ENCODE results near the gene RNASEL.
A peak's percentile ranks its signal among the peaks of the same experiment; 100 is the strongest.

RNASEL gene

DNA sequence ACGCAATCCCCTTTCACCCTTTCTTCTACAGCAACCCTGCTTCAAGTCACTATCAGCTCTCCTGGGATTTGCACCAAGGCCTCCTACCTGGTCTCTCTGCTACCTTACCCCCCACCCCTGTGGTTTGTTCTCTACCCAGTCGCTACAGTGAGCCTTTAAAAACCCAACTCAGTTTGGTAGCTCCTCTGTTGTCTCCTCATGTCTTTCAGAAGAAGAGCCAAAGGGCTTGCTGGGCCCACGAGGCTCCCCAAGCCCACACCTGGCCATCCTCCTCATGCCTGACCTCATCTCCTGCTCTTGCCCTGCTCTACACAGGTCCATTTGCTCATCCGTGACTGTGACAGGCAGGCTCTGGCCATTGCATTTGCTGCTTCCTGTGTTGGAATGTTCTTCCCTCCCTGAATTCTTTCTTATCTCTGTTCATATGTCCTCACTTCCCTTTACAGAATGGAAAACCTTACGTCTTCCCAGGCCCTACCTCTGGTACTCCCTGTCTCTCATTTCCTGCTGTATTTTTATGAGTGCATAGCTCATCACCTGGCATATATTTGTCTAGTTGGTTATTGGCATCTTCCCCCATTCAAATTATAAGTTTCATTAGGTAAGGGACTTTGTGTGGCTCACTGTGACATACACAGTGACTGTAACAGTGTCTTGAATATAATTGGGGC, 11.8 kb upstream of the RNASEL start:
- TF ChIP-seq POLR2A (IDR thresholded peaks at IDR 0.05; ENCODE audit: low read depth, low read length): no peak
- DNase-seq (ENCODE audit: insufficient read length, low spot score) (no peak), FAIRE-seq (no peak)

DNA sequence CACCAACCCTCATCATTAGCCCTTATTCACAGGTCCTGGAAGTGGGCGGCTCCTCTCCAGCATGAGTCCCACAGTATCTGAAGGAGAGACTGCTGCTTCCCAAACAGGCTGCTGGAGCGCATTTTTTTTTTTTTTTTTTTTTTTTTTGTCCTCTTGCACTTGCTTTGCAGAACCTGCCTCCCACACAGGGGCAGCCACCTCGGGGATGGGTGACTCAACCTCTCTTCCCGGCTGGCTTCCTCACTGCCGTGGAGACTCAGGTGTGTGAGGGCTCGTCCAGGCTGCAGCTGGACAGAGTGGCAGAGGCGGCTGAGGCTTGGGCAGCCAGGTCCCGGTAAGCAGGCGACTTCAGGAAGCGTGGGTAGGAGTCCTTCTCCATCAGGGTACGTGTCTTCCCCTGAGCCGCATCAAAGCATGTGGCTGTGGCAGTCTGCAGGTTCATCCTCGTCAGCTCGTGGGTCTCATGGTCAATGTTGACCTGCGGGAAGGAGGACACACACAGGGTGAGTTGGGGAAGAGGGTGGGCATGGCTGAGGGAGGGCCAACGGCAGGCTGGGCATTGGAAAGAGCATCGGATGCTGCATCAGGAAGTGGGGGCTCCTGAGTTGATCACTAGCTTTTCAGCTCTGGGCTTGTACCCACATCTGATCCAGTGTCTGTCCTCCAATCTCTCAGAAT, 11.1 kb upstream of the RNASEL start:
- no peak for TF ChIP-seq POLR2A (IDR thresholded peaks at IDR 0.05; ENCODE audit: low read depth, low read length)
- FAIRE-seq: no peak
- DNase-seq (ENCODE audit: insufficient read length, low spot score): no peak

DNA sequence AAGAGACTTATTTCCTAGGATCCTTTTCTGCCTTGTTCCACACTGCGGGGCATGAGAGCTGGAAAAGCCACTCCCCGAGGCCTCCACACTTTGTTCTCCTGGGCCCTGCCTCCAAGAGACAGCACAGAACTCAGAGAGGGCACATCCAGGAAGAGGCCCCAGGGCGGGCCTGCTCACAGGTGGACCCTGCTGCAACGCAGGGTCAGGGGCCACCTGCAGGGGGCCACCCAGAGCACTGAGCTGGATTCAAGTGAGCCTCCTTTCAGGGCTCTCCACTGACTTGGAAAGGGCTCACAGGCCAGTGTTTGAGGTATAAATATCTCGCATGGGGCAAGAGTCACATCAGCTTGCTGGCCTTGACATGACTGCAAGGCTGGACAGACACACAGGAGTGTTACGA, 10.3 kb upstream of the RNASEL start:
- FAIRE-seq: no peak
- TF ChIP-seq POLR2A (IDR thresholded peaks at IDR 0.05; ENCODE audit: low read depth, low read length): no peak
- DNase-seq (ENCODE audit: insufficient read length, low spot score): no peak

DNA sequence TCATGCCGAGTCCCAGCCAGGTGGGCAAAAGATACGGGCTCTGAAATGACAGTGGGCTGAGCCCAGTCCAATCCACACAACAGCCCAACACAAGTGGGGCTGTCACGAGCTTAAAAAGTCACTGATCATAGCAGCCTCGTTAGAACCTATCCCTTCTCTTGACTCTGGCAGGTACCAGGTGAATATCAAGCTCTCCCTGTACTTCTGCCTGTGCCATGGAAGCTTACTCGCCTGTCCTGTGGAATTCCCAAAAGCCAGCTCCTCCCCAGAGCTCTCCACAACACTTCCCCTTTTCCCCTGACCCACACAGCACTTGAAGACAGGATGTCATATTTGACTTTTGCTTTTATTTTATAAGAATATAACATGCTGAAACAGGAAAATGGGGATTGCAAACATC, 9.2 kb upstream of the RNASEL start:
- TF ChIP-seq POLR2A (IDR thresholded peaks at IDR 0.05; ENCODE audit: low read depth, low read length): no peak
- DNase-seq (ENCODE audit: insufficient read length, low spot score): no peak
- FAIRE-seq: no peak

GRCh38 chr1:182596934-182597333, 7.9 kb upstream of the RNASEL start:
- DNase-seq (ENCODE audit: insufficient read length, low spot score): no peak
- no peak for FAIRE-seq
- TF ChIP-seq POLR2A (IDR thresholded peaks at IDR 0.05; ENCODE audit: low read depth, low read length): no peak

- DNase-seq (ENCODE audit: insufficient read length, low spot score): peak; percentile 53
- TF ChIP-seq POLR2A (IDR thresholded peaks at IDR 0.05; ENCODE audit: low read depth, low read length): no peak
- no peak for FAIRE-seq
These were observed 6.7 kb upstream of the RNASEL start for GRCh38 chr1:182595641-182596240.

GRCh38 chr1:182589931-182590330, 875 bp upstream of the RNASEL start:
- FAIRE-seq (no peak), DNase-seq (ENCODE audit: insufficient read length, low spot score) (no peak)
- no peak for TF ChIP-seq POLR2A (IDR thresholded peaks at IDR 0.05; ENCODE audit: low read depth, low read length)

DNA sequence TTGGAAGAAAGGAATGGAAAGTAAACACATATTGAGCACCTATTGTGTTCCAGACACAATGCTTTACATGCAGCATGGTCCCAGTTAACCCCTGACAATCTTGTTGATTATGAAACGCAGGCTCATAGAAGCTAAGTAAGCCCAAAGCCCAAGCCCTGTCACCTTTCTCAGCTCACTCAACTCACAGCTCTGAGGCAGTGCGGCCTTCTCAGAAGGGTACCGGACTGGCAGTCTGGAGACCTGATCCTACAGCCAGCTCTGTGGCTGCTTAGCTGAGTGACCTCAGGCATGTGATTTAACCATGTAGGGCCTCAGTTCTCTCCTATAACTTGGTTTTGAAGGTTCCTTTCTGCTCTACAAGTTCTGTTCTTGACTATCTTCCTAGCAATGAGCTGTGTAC, 464 bp upstream of the RNASEL start:
- TF ChIP-seq POLR2A (IDR thresholded peaks at IDR 0.05; ENCODE audit: low read depth, low read length): no peak
- FAIRE-seq (no peak), DNase-seq (ENCODE audit: insufficient read length, low spot score) (no peak)

- TF ChIP-seq POLR2A (IDR thresholded peaks at IDR 0.05; ENCODE audit: low read depth, low read length): no peak
- FAIRE-seq (no peak), DNase-seq (ENCODE audit: insufficient read length, low spot score) (no peak)
These were observed 1.2 kb downstream of the RNASEL start for GRCh38 chr1:182587666-182588499.

- FAIRE-seq (no peak), DNase-seq (ENCODE audit: insufficient read length, low spot score) (no peak)
- TF ChIP-seq POLR2A (IDR thresholded peaks at IDR 0.05; ENCODE audit: low read depth, low read length): no peak
These were observed 2.0 kb downstream of the RNASEL start for GRCh38 chr1:182587093-182587492.

DNA sequence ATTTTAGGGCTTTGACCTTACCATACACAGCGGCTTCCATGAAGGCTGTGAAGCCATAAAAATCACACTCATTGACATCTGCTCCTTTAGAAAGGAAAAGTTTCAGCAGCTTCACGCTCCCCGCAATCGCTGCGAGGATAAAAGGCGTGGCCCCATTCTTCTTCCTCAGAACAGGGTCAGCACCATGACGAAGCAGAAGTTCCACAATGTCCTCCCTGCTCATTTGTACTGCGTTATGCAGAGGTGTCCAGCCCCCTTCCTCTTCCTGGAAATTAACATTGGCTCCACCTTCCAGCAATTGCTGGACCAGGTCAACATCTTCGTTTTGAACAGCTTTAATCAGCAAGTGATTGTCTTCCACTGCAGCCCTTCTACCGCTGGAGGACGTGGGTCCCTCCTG, 2.7 kb downstream of the RNASEL start:
- no peak for FAIRE-seq
- no peak for TF ChIP-seq POLR2A (IDR thresholded peaks at IDR 0.05; ENCODE audit: low read depth, low read length)
- DNase-seq (ENCODE audit: insufficient read length, low spot score): no peak

- TF ChIP-seq POLR2A (IDR thresholded peaks at IDR 0.05; ENCODE audit: low read depth, low read length): no peak
- FAIRE-seq (no peak), DNase-seq (ENCODE audit: insufficient read length, low spot score) (no peak)
These were observed 4.3 kb downstream of the RNASEL start for GRCh38 chr1:182584746-182585145.

GRCh38 chr1:182580736-182581135, 8.3 kb downstream of the RNASEL start:
- no peak for FAIRE-seq

GRCh38 chr1:182575540-182576149, 13.4 kb downstream of the RNASEL start:
- peak; percentile 31 for DNase-seq (ENCODE audit: insufficient read length, low spot score)
- peak; percentile 86 for FAIRE-seq
- TF ChIP-seq POLR2A (IDR thresholded peaks at IDR 0.05; ENCODE audit: low read depth, low read length): no peak

More at GRCh38 chr1:182580736-182581135, 8.3 kb downstream of the RNASEL start:
- no peak for DNase-seq (ENCODE audit: insufficient read length, low spot score)
- TF ChIP-seq POLR2A (IDR thresholded peaks at IDR 0.05; ENCODE audit: low read depth, low read length): no peak

Data from H54 (cell line).